Lower lobe of right lung (tissue), 2 donors: ENCODE measurements around the gene GAREM2. TPM values are rescaled to one million over a fixed set of nuclear protein-coding genes. Genes with fewer than 3 reads are reported as not detected.

Experiments
- ATAC-seq, 2 donors: fragments of 200-7000 bp; cut with Tn5 transposase; one replicate each; pipeline ENCODE4 v1.9.1; 2020 to 2022; ENCODE audit warnings: mild to moderate bottlenecking in 2 of 2, moderate library complexity in 2 of 2
- DNase-seq: peaks from one replicate; pipeline ENCODE4 v3.0.0-alpha.2; 2020
- H3K27ac ChIP-seq: fragments of 200-600 bp; one replicate; pipeline ENCODE4 v1.8.0; 2022
- H3K27me3 ChIP-seq: fragments of 200-600 bp; one replicate; pipeline ENCODE4 v1.8.0; 2022; ENCODE audit warnings: low read depth
- H3K36me3 ChIP-seq: fragments of 200-600 bp; one replicate; pipeline ENCODE4 v1.8.0; 2022; ENCODE audit warnings: mild to moderate bottlenecking
- H3K4me1 ChIP-seq: fragments of 200-600 bp; one replicate; pipeline ENCODE4 v1.8.0; 2022
- H3K4me3 ChIP-seq: fragments of 200-600 bp; one replicate; pipeline ENCODE4 v1.8.0; 2022; ENCODE audit warnings: mild to moderate bottlenecking
- H3K9me3 ChIP-seq: fragments of 200-600 bp; one replicate; pipeline ENCODE4 v1.8.0; 2022
- intact Hi-C: fragments of 100-400 bp; cut with DNase I; formaldehyde crosslinking; loops from one replicate; pipeline ENCODE4 v1.11.0; 2022
- total RNA-seq: library from RNA; stranded (reverse); fragmentation: NEBNext Ultra II Directional; extraction: Animal tissue kit (Norgen Biotek cat#: 25700); gene quantifications from one replicate; pipeline ENCODE4 v1.2.1, GENCODE V29; 2021
- TF ChIP-seq, protein P1 (sequence below): fragments of 200-600 bp; IDR thresholded peaks from one replicate; pipeline ENCODE4 v1.8.0; 2022; ENCODE audit warnings: antibody characterized with exemption, mild to moderate bottlenecking
- donor health status: DM: no; HTN: yes; CAD: no; lungs with severe emphysema.

GAREM2 gene
- total RNA-seq, 1 donor from 2014 or later: 2.0 TPM

GRCh38 chr2:26182441-26182840 lies 9.6 kb downstream of the GAREM2 start:
- H3K27ac ChIP-seq: no peak overlapping the region
- DNase-seq (no peak), ATAC-seq (no peak)
- no peaks in the 10 kb centered on the region for H3K9me3 ChIP-seq
- H3K4me1 ChIP-seq: peaks cover 6% of the 10 kb centered on the region
- no peak overlapping the region for H3K4me3 ChIP-seq
- intact Hi-C loops: no loop called here
- TF ChIP-seq, protein P1, sequence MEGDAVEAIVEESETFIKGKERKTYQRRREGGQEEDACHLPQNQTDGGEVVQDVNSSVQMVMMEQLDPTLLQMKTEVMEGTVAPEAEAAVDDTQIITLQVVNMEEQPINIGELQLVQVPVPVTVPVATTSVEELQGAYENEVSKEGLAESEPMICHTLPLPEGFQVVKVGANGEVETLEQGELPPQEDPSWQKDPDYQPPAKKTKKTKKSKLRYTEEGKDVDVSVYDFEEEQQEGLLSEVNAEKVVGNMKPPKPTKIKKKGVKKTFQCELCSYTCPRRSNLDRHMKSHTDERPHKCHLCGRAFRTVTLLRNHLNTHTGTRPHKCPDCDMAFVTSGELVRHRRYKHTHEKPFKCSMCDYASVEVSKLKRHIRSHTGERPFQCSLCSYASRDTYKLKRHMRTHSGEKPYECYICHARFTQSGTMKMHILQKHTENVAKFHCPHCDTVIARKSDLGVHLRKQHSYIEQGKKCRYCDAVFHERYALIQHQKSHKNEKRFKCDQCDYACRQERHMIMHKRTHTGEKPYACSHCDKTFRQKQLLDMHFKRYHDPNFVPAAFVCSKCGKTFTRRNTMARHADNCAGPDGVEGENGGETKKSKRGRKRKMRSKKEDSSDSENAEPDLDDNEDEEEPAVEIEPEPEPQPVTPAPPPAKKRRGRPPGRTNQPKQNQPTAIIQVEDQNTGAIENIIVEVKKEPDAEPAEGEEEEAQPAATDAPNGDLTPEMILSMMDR: no peak
- peaks cover 21% of the 10 kb centered on the region for H3K27me3 ChIP-seq
- H3K36me3 ChIP-seq: no peaks in the 10 kb centered on the region

DNA sequence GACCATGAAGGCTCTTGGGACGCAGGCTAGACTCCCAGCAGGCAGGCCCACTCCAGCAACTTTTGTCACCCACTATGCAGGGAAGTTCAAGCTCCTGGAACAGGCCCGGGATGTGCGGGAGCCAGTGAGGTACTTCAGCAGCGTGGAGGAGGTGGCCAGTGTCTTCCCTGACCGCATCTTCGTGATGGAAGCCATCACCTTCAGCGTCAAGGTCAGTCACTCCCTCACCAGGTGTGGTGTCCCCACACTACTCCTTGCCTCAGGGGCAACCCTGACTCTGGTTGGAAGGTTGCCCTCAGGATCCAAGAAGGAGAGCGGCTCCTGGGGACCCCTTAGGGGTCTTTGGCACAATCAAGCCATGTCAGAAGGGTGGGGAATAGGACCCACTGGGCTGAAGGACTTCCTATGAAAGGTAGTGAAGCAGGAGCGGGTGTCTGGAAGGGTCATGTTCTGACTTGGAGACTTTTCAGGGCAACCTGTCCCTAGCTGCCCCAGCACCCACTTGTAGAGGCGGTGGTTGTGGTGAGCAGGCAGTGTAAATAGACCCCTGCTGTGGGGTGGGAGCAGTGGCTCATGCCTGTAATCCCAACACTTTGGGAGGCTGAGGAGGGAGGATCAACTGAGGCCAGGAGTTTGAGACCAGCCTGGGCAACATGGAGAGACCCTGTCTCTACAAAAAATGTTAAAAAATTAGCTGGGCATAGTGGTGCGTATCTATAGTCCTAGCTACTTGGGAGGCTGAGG lies 10.2 kb downstream of the GAREM2 start:
- TF ChIP-seq, protein P1: no peak
- no peaks in the 10 kb centered on the region for H3K9me3 ChIP-seq
- H3K4me1 ChIP-seq: peaks cover 6% of the 10 kb centered on the region
- H3K27me3 ChIP-seq: peaks cover 21% of the 10 kb centered on the region
- intact Hi-C loops: no loop called here
- ATAC-seq: no peak
- H3K27ac ChIP-seq: no peak overlapping the region
- DNase-seq: no peak
- H3K36me3 ChIP-seq: no peaks in the 10 kb centered on the region
- no peak overlapping the region for H3K4me3 ChIP-seq

- Histone ChIP-seq H3K4me1 (peaks cover 5% of the 10 kb centered on the region), H3K27me3 (peaks cover 18% of the 10 kb centered on the region), H3K36me3 (no peaks in the 10 kb centered on the region), H3K27ac (no peak overlapping the region), H3K4me3 (peak overlapping the region; percentile 60), H3K9me3 (no peaks in the 10 kb centered on the region)
- TF ChIP-seq, protein P1: no peak
- intact Hi-C loops: no loop called here
- no peak for ATAC-seq
- no peak for DNase-seq
Measured at GRCh38 chr2:26184121-26184520, 11.2 kb downstream of the GAREM2 start.

- peak overlapping the region; percentile 68 for H3K27ac ChIP-seq
- H3K4me3 ChIP-seq: peak overlapping the region; percentile 60
- TF ChIP-seq, protein P1: peak; percentile 58
- ATAC-seq (peak; percentile 93 to 94), DNase-seq (peak; percentile 92)
- H3K9me3 ChIP-seq: no peaks in the 10 kb centered on the region
- intact Hi-C loops: no loop called here
- H3K36me3 ChIP-seq: no peaks in the 10 kb centered on the region
- H3K27me3 ChIP-seq: peaks cover 12% of the 10 kb centered on the region
- no peaks in the 10 kb centered on the region for H3K4me1 ChIP-seq
Measured at GRCh38 chr2:26184555-26185303, 11.8 kb downstream of the GAREM2 start.

- H3K4me3 ChIP-seq: peak overlapping the region; percentile 60
- H3K27ac ChIP-seq: peak overlapping the region; percentile 68
- DNase-seq (no peak), ATAC-seq (no peak)
- TF ChIP-seq, protein P1: no peak
- H3K9me3 ChIP-seq: no peaks in the 10 kb centered on the region
- peaks cover 5% of the 10 kb centered on the region for H3K27me3 ChIP-seq
- intact Hi-C loops: no loop called here
- H3K36me3 ChIP-seq: peaks cover 5% of the 10 kb centered on the region
- no peaks in the 10 kb centered on the region for H3K4me1 ChIP-seq
Measured at GRCh38 chr2:26185304-26185928, 12.5 kb downstream of the GAREM2 start.
